22Rv1 (cell line): ENCODE measurements around the gene SPIN2B.

Source experiments
- ZFX ChIP-seq: fragments of 450-650 bp; IDR thresholded peaks from 2 replicates; pipeline ENCODE4 v1.6.1; 2017; ENCODE audit warnings: antibody characterized with exemption, borderline replicate concordance
- TF ChIP-seq, protein P1 (sequence below): fragments of 450-650 bp; IDR thresholded peaks from 2 replicates; pipeline ENCODE4 v1.5.1; 2017; ENCODE audit warnings: mild to moderate bottlenecking

DNA sequence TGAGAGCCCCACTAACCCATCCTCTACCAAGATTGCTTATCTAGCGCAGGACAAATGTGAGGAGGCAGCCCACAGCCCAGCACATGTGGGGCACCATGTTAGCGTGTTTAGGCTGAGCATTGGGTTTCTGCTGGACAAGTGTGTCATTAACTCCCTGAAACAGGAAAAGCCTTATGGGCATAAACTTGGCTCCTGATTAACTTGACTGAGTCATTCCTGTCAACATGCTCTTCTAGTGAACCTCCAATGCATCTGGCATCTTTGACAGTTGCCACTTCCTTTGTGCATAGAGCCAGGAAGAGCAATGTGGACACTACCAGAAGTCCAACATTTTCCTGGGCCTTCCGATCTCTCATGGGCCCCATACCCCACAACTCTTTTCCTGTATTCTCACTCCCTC lies 13.4 kb upstream of the SPIN2B start:
- TF ChIP-seq, protein P1, sequence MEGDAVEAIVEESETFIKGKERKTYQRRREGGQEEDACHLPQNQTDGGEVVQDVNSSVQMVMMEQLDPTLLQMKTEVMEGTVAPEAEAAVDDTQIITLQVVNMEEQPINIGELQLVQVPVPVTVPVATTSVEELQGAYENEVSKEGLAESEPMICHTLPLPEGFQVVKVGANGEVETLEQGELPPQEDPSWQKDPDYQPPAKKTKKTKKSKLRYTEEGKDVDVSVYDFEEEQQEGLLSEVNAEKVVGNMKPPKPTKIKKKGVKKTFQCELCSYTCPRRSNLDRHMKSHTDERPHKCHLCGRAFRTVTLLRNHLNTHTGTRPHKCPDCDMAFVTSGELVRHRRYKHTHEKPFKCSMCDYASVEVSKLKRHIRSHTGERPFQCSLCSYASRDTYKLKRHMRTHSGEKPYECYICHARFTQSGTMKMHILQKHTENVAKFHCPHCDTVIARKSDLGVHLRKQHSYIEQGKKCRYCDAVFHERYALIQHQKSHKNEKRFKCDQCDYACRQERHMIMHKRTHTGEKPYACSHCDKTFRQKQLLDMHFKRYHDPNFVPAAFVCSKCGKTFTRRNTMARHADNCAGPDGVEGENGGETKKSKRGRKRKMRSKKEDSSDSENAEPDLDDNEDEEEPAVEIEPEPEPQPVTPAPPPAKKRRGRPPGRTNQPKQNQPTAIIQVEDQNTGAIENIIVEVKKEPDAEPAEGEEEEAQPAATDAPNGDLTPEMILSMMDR = no peak
- no peak for TF ChIP-seq ZFX
